ENCODE measurements around the gene CYTH4. TPM values are rescaled to one million over a fixed set of nuclear protein-coding genes. Genes with fewer than 3 reads are reported as not detected.
"Not testable (repeated sequence)": the region's sequence is repeated elsewhere in the genome, so short reads cannot be mapped to it uniquely, and the experiment has no call there.

The CYTH4 gene
- total and polyA plus RNA-seq, 12 donors = 4.7 to 80.7 (median 22.1) TPM

- intact Hi-C loops (cut with DNase I) = no loop called here
- Histone ChIP-seq H3K27me3 (peaks cover 9% of the 10 kb centered on the region), H3K9me3 (replicated peaks in 1 of 3) (no peaks in the 10 kb centered on the region), H3K4me3 (no peak overlapping the region), H3K36me3 (replicated peaks in 1 of 2) (no peaks in the 10 kb centered on the region), H3K4me1 (replicated peaks in 1 of 2) (no peaks in the 10 kb centered on the region), H3K27ac (no peak overlapping the region)
- WGBS, 4 donors = 60 to 80% (median 67%) methylated on average over 18 to 22 of the region's 22 CpGs
- TF ChIP-seq POLR2A (IDR thresholded peaks at IDR 0.05) (no peak), CTCF (IDR thresholded peaks at IDR 0.05) (no peak)
- DNase-seq = peak in 1 of 7 donors; percentile 11
Observed at GRCh38 chr22:37244922-37245722, 37.2 kb upstream of the CYTH4 start.

- Histone ChIP-seq H3K27ac (no peak overlapping the region), H3K36me3 (replicated peaks in 1 of 2) (no peaks in the 10 kb centered on the region), H3K27me3 (peaks cover 9% of the 10 kb centered on the region), H3K4me3 (no peak overlapping the region), H3K4me1 (replicated peaks in 1 of 2) (no peaks in the 10 kb centered on the region), H3K9me3 (replicated peaks in 1 of 3) (no peaks in the 10 kb centered on the region)
- DNase-seq = no peak
- TF ChIP-seq POLR2A (IDR thresholded peaks at IDR 0.05) = no peak
- TF ChIP-seq CTCF (IDR thresholded peaks at IDR 0.05) = no peak
- intact Hi-C loops (cut with DNase I) = no loop called here
- WGBS, 4 donors = 72 to 75% (median 74%) methylated on average over 6 of the region's 6 CpGs
Observed at GRCh38 chr22:37245740-37246139, 36.6 kb upstream of the CYTH4 start.

DNA sequence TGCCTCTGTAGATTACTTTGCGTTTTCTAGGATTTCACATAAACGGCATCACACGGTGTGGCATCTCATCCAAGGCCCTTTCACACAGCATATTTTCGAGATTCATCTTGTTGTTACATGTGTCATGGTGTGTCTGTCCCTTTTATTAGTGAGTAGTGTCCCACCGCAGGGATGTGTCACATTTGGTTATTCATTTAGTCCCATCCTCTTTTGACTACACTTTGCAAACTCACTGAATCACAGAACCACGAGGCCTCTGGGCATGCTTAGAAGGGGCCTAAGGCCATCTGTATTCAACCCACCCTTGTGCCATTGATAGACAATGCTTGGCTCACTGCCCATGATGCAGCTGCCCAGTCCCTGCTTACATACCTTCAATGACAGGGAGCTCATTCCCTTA lies 34.1 kb upstream of the CYTH4 start:
- intact Hi-C loops (cut with DNase I) = no loop called here
- Histone ChIP-seq H3K4me1 (replicated peaks in 1 of 2) (no peaks in the 10 kb centered on the region), H3K9me3 (replicated peaks in 1 of 3) (no peaks in the 10 kb centered on the region), H3K4me3 (no peak overlapping the region), H3K27ac (no peak overlapping the region), H3K27me3 (peaks cover 3% of the 10 kb centered on the region), H3K36me3 (replicated peaks in 1 of 2) (no peaks in the 10 kb centered on the region)
- 59 to 74% (median 69%) methylated on average over 6 of the region's 6 CpGs for WGBS, 4 donors
- TF ChIP-seq CTCF (IDR thresholded peaks at IDR 0.05) (no peak), POLR2A (IDR thresholded peaks at IDR 0.05) (no peak)
- peak in 1 of 7 donors; percentile 4 for DNase-seq

DNA sequence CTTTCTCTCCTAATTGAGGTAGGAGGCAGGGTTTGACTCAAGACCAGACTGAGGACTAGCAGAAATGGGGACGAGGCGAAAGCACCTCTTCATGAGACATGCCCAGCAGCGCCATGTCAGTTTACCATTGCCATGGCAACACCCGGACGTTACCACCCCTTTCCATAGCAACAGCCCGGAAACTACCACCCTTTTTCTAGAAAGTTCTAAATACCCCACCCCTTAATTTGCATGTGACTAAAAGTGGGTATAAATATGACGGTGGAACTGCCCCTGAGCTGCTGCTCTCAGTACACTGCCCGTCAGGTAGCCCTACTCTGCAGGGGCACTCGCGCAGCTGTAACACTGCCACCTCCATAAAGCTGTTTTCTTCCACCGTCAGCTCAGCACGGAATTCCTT lies 32.3 kb upstream of the CYTH4 start:
- Histone ChIP-seq H3K9me3 (replicated peaks in 1 of 3) (no peaks in the 10 kb centered on the region), H3K27ac (no peak overlapping the region), H3K4me1 (replicated peaks in 1 of 2) (no peaks in the 10 kb centered on the region), H3K36me3 (replicated peaks in 1 of 2) (no peaks in the 10 kb centered on the region), H3K4me3 (no peak overlapping the region), H3K27me3 (peaks cover 3% of the 10 kb centered on the region)
- intact Hi-C loops (cut with DNase I) = no loop called here
- 77 to 84% (median 83%) methylated on average over 12 of the region's 12 CpGs for WGBS, 4 donors
- TF ChIP-seq CTCF (IDR thresholded peaks at IDR 0.05) = no peak
- DNase-seq = peak in 1 of 7 donors; percentile 4

GRCh38 chr22:37251836-37252235 lies 30.5 kb upstream of the CYTH4 start:
- H3K4me1 ChIP-seq (replicated peaks in 1 of 2); H3K9me3 ChIP-seq (replicated peaks in 1 of 3); H3K36me3 ChIP-seq (replicated peaks in 1 of 2); H3K4me3 ChIP-seq; H3K27me3 ChIP-seq; intact Hi-C loops (cut with DNase I); DNase-seq; H3K27ac ChIP-seq: not testable (repeated sequence)
- 79 to 90% (median 89%) methylated on average over 7 to 8 of the region's 8 CpGs for WGBS, 4 donors
